Stimulated activated CD4-positive, alpha-beta T cell treated with anti-CD3 and anti-CD28 coated beads, TNF-alpha, amount 100 ng/mL, for 4 hours (primary cell): ENCODE results near the gene TPMT.

Experiments used
- DNase-seq, 3 experiments: peaks; one replicate each; pipeline ENCODE4 v3.0.0-alpha.2; 2020; ENCODE audit warnings: low read depth in 3 of 3

Gene TPMT

DNA sequence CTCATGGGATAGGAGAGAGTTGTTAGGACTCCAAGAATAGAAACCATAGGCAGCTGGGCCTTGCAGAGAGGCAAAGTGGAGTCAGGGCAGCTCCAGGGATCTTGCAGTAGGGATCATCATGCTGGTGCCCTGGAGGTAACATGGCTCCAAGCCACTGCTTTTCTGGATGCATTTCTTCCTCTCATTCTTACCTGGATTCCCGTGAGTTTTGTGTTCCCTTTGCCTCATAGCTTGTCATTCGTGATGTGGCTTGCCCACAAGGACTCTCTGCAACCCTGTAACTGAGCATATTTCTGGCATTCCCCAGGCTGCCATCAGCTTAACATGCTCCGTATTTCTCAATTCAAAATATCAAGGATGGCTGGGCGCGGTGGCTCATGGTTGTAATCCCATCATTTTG lies 37.7 kb downstream of the TPMT start:
- DNase-seq = no peak

DNA sequence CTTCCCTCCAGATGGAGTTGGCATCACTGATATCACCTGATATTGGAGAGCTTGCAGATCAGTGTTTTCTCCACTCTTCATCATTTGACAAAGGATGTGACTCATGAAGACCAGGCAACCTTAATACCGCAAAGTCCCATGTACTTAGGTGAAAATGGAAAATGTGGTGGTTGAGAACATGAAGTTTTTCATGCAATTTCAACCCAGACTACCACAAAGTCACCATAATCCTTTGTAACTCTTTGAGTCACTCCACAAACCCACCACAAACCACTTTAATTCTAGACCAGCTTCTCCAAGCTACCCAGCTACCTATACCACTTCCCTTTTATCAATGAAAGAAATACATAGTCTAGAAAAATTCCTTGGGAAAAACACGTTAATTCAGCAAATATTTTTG lies 39.5 kb downstream of the TPMT start:
- DNase-seq = no peak

DNA sequence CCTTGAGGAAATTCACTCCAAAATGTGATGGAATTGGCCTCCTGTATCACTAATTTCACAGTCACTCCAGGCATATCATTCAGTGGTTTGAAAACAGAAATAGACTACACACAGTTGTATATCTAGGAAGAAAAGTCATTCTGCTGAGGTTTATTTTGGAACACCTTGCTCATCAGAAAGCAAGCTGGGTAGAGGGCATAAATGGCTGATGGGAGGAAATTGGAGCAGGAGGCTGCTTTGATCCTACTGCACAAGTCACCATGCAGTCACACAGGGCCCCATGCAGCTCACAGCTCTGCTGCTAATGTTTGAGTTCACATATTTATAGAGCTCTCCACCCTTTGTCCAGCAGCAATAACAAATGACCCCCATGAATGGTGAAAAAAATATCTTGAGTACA lies 44.7 kb downstream of the TPMT start:
- DNase-seq = no peak

DNA sequence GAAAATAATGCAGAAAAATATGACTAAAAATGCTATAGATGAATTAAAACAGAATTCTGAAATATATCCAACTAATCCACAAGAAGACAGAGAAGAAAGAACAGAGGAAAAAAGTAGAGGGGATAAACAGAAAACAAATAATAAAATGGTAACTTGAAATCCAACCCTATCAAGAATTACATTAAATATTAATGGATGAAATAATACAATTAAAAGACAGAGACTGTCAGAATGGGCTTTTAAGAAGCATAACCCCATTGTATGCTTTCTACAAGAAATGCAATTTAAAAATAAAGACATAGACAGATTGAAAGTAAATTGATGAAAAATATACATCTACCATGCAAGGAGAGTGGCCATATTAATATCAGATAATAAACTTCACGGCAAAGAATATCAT lies 47.8 kb downstream of the TPMT start:
- no peak for DNase-seq

DNA sequence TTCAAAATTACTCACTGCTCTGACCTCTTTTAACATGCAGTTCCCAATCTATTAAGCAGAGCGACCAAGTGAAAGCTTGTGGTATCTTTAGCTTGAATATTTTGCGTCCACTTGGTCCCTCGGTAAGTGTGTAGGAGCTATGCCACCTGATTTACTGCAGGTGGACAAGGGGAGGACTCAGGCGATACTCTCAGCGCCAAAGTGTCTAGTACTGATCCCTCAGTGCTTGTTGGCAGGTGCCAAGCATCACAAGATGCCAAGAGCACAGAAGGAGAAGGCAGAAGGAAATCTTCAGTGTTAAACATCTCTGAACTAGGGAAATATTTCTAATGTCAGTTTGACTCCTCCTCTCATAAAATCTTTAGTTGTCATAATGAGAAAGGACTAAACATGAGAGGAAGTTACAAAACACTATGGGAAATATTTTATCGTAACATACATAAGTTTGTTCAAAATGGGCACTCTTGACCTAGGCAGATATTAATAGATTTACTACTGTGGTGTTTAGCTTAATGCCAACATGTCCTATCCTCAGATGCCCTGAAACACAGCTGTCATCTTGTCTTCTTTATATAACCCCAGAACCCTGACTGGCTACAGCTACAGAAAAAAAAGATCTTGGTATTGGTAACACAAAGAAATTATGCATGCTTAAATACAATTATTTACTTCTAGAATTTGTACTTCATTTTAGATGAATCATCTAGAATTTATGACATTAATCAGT lies 51.9 kb downstream of the TPMT start:
- no peak for DNase-seq

DNA sequence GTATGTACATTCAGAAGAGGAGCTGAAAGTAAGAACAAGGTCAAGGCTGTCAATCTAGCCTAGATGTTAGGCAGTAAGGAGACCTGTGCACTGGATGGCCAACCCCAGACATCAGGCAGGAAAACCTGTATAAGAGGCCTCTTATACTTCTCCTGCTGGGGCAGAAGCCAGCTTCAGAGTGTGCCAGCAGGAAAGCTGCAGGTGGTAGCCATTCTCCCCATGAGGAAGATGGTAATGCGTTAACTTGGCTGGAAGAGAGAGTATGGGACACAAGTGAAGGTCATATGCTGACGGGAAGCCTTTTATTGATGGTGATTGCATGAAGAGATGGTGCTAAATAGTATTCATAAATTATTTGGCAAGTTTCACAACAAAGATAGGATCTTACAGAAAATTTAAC lies 53.0 kb downstream of the TPMT start:
- DNase-seq = no peak

DNA sequence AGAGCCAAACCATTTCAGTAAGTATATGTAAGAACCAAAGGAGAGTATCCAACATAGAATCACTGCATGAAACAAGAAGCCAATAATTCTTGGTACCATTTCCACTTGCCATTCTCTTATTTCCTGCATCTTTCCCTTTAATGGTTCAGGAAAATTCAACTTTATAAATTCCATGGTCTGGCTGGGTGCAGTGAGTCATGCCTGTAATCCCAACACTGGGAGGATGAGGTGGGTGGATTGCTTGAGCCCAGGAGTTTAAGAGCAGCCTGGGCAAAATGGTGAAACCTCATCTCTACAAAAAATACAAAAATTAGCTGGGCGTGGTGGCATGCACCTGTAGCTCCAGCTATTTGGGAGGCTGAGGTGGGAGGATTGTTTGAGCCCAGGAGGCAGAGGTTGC lies 53.6 kb downstream of the TPMT start:
- DNase-seq = no peak

DNA sequence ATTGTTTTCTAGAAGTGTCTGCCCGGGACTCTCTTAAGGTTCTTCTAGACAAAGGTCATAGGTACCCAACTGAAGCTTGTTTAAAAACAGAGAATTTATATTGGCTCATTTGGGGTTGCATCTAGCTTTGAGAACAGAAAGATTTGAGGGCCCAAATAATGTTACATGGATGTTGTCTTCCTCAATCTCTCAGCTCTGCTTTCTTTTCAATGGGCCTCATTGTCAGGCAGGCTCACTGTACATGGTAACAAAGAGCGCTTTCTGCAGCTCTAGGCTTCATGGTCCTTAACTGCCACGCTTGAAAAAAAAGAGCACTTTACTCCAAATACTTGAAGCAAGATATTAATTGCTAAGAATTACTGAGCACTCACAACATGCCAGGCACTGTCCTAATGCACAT lies 54.6 kb downstream of the TPMT start:
- DNase-seq = no peak

DNA sequence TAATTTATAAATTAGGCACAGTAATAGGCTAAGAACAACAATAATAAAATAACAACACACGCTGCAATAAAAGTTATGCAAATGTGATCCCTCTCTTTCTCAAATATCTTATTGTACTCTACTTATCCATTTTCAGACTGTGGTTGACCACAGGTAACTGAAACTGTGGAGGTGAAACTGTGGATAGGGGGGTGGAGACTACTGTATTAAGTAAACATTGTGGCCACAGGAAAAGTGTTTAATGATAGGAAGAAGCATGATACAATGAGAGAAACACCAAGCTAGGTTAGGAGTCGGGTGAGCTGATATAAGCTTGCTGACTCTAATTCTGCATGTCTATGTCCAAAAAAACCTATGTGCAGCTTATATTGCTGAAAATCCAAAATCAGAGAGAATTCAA lies 55.4 kb downstream of the TPMT start:
- no peak for DNase-seq

DNA sequence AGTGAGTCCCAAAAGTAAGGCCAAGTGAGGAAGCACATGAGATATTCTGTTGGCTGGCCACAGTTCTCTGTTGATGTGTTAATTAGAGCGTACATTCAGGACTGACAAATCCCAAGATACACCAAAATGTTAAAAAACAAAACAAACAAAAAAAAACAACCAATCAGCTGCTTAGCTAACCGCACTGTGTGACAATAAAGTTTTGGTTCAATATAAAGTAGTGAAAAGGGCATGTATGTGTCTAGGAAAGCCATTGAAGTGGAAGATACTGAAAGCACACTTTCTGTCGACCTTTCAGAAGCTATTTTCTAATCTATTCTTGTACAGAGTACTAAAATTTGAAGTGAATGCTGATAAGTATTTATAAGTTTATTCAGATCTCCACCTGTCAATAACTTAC lies 58.5 kb downstream of the TPMT start:
- no peak for DNase-seq

DNA sequence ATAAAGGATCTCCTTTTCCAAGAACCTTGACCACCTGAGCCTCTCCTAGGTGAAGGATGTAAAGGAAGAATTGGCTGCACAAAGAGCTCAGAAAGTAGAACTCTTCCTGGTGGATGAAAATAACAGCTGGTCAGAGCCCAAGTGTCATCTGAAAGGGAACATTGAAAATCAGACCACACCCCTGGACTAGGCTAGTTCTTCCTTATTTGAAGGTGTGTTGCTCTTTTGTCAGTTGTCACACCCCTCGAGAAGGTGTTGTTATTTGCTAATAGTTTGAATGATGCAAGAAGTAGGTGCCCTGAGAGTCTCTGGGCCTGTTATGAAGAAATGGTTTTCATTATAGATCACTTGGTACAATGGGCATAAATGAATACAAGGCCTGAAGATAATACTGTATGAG lies 63.5 kb downstream of the TPMT start:
- DNase-seq = no peak

DNA sequence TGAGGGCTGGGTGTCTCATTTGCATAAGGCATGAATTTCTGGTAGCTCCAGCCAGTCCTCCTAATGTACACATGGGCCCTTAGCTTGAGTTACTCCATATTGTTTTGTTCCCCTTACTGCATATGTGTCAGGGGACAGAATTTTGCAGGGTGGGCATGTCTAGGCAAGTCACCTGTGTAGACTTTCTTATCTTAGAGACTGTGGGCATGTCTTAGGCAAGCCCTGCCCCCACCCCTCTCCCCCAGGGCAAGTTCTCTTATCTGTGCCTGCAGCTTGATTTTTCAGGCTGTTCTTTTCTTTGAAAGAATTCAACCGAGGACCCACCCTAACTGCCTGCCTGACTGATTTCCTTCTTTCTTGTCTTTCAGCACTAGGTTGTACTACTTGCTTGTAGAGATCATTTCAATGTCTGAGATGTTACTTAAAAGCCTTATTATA lies 64.5 kb downstream of the TPMT start:
- DNase-seq = no peak

DNA sequence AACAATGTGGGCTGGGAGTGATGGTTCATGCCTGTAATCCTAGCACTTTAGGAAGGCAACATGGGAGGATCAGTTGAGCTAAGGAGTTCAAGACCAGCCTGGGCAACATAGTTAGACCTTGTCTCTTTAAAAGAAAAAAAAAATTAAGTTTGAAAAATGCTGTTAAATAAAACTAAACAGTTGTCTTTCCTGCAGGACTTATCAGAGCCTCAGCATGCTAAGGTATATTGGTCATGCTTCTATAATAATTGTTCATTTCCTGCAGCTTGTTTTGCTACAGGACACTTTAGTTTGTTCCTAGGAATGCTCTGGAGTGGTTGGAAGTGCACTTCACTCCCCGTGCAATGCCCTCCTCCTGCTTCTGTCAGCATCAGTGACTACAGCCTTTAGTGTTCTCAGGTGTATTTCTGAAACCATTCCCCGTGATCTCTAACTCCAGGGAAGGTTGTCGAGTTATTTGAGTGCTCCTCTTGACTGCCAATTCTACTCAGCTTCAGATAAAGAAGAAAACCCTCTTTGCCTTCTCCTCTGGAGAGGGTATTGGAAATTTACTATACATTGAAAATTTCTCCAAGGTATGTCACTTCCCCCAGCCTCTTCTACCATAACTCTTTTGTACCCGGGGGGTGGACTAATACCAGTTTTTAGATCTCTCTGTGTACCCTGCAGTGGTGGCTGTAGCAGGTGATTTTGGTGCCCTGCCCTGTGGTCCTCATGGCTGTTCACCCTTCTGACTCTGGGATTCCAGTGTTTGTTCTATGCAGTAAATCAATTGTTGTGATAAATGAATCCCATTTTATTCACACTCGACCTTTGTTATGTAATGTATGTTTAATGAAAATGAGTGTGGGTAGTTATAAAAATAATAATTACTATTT lies 66.2 kb downstream of the TPMT start:
- no peak for DNase-seq

DNA sequence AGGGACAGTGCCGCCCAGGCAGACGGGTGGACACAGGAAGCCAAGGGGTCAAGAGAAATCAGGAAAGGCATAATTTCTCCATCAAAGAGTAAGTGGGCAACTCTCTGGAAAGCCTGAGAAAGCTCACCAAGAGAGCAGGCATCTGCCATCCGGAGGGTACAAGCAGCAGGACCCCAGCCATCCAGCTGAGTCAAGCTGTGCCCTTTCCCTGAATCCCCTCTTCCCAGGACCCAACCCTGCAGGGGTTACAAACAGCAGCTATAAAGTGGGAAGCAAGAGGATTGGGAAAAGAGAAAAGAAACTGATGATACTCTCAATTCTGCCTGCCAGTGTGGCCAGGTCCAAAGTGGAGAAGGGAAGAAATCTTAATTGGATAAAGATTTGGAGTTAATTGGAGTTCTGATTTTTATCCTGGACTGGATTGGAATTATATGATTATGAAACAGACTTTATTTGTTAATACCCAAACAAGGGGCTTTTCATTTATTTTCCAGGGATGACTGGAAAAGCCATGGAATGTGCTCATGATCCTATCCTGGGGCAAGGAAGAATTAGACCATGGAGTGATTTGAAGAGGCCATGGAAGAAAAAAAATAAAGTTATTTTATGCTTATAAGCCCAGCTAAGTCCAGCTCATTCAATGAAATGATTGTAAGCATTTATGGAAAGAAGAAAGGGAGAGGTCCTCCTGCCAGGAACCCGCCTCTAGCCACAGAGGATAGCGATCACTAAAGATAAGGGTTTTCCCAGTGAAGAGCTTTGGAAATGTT lies 67.3 kb downstream of the TPMT start:
- no peak for DNase-seq

DNA sequence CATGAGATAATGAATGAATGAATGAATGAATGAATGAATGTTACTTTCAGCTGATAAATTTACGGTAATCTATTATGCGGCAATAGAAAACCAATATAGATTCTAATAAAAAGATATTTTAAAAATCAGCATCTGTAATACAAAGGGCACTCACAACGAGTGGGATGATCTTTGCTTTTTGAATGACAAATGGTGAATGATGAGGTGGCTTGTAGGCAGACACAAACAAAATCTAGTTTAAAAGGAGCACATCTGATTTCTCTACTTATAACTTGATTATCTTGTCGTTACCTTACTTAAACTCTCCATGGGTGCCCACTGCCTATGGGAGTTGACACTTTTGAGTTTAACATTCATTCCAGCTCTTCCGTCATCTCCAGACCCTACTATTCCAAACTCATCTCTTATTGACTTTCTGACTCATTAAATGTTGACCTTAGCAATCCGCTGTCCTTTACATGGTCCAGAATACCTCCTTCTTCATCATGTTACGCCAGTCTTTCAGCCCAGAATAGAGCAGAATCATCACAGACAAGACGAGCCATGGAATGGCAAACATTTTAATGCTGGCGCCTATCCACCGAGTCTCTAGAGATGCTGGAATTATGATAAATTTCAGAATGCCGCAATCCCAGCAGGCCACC lies 73.7 kb downstream of the TPMT start:
- DNase-seq = no peak

DNA sequence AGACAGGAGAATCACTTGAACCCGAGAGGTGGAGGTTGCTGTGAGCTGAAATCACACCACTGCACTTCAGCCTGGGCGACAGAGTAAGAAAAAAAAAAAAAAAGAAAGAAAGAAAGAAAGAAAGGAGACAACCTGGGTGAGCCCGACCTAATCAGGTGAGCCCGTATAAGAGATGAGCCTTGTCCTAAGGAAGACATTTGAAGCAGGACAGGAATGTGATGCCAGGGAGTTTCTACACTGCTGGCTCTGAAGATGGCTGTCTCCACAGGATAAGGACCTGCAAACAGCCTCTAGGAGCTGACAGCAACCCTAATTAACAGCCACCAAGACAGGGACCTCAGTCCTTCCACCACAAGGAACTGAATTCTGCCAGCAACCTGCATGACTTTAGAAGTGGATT lies 74.3 kb downstream of the TPMT start:
- no peak for DNase-seq

DNA sequence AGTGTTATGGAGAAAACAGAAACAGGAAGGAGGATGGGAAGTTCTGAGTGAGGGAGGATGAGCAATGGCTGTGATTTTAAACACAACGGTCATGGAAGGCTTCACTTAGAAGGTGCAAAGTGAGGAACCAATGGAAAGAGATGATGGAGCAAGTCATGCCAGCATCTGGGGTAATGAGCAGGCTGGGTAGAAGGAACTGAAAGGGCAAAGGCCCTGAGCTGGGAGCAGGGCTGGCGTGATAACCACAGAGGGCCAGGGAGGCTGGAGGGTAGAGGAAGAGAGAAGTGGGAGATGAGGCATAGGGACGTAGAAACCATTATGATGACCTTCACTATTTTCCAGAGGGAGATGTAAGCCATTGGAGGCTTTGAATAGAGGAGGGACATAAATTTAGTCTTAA lies 76.0 kb downstream of the TPMT start:
- no peak for DNase-seq
